Stimulated activated CD8-positive, alpha-beta memory T cell treated with anti-CD3 and anti-CD28 coated beads, Interleukin-7, amount 100 ng/mL, for 1 hour (primary cell): ENCODE measurements around the gene TMEM209.
"Not testable (repeated sequence)": the region's sequence is repeated elsewhere in the genome, so short reads cannot be mapped to it uniquely, and the experiment has no call there.

Experiments used
- DNase-seq, 2 donors: peaks; one replicate each; pipeline ENCODE4 v3.0.0-alpha.2; 2020; ENCODE audit warnings: low read depth in 2 of 2

The TMEM209 gene

GRCh38 chr7:130127404-130127803, 77.8 kb downstream of the TMEM209 start:
- DNase-seq: no peak

- DNase-seq: not testable (repeated sequence)
Measured at GRCh38 chr7:130126840-130127239, 78.4 kb downstream of the TMEM209 start.

GRCh38 chr7:130124711-130125110, 80.5 kb downstream of the TMEM209 start:
- no peak for DNase-seq

GRCh38 chr7:130123501-130123900, 81.7 kb downstream of the TMEM209 start:
- no peak for DNase-seq

- DNase-seq: no peak
Measured at GRCh38 chr7:130118801-130119200, 86.4 kb downstream of the TMEM209 start.

- DNase-seq: no peak
Measured at GRCh38 chr7:130118294-130118693, 86.9 kb downstream of the TMEM209 start.

- no peak for DNase-seq
Measured at GRCh38 chr7:130114776-130115175, 90.4 kb downstream of the TMEM209 start.
